K562 (cell line): ENCODE measurements around the gene SFXN3. TPM values are rescaled to one million over a fixed set of nuclear protein-coding genes. Genes with fewer than 3 reads are reported as not detected.

Source experiments
- CHD2 ChIP-seq: IDR thresholded peaks from 2 replicates; pipeline ENCODE4 v1.6.1; 2011; ENCODE audit warnings: low read depth, low read length
- KLF16 ChIP-seq: IDR thresholded peaks from 2 replicates; pipeline ENCODE4 v1.6.1; 2016; ENCODE audit warnings: antibody characterized with exemption
- OTX1 ChIP-seq: fragments of 450-650 bp; formaldehyde crosslinking; IDR thresholded peaks from 2 replicates; pipeline ENCODE4 v1.4.0; 2022; ENCODE audit warnings: mild to moderate bottlenecking
- polyA plus RNA-seq, 8 experiments: library from polyadenylated mRNA; depleted of rRNA in 4 of 8; stranded (reverse) in 5 of 8; unstranded in 3 of 8; fragments of >200 nt; fragmentation: Nextera tagmentation in 2 of 8; fragmentation: Illumina TruSeq in 1 of 8; extraction: Ambion mirVana in 2 of 8; extraction: Trizol in 1 of 8; gene quantifications; 2 replicates each; pipeline versions ENCODE4 v1.2.1 to v1.2.3, GENCODE V29; 2011 to 2014; ENCODE audit warnings: inconsistent platforms in 1 of 8, missing spikeins in 1 of 8
- total RNA-seq, 7 experiments: library from RNA; depleted of rRNA in 6 of 7; stranded (reverse); fragments of >200 nt in 6 of 7; fragmentation: Illumina TruSeq in 2 of 7; extraction: Trizol in 2 of 7; gene quantifications; 2 replicates each; pipeline versions ENCODE4 v1.2.1 to v1.2.3, GENCODE V29; 2011 to 2021; ENCODE audit warnings: low replicate concordance in 1 of 7
- TF ChIP-seq, protein P1 (sequence below): fragments of 200-600 bp; sonication (generic); IDR thresholded peaks from one replicate; pipeline ENCODE4 v1.6.1; 2012; ENCODE audit warnings: mild to moderate bottlenecking, low read depth, low read length, inconsistent platforms
- TF ChIP-seq, protein P2 (sequence below), 3 experiments: IDR thresholded peaks in 2 of 3; conservative IDR thresholded peaks in 1 of 3; 2 replicates each; pipeline ENCODE4 v1.5.1; 2011 to 2012; ENCODE audit warnings: low read length in 3 of 3, mild to moderate bottlenecking in 3 of 3, control low read depth in 2 of 3, improper control_type of control experiment in 1 of 3, inconsistent platforms in 1 of 3, low read depth in 1 of 3, mixed read lengths in 1 of 3, moderate library complexity in 1 of 3; ENCODE audit not compliant: insufficient read depth in 2 of 3
- TF ChIP-seq, protein P3 (sequence below), 2 experiments: fragments of 450-650 bp in 1 of 2; sonication (generic) in 1 of 2; formaldehyde crosslinking in 1 of 2; IDR thresholded peaks in 1 of 2; conservative IDR thresholded peaks in 1 of 2; 2 replicates each; pipeline versions ENCODE4 v1.6.1 to v1.8.1; 2016 to 2023; ENCODE audit warnings: mild to moderate bottlenecking in 2 of 2, moderate library complexity in 2 of 2, inconsistent platforms in 1 of 2, missing genetic modification reagents in 1 of 2

SFXN3 gene
- total and polyA plus RNA-seq, 9 of the 15 experiments (the other 6 are each of a cell fraction or from before 2014, with no cell fraction given) = 0.24 to 4.6 (median 0.86) TPM

GRCh38 chr10:101050208-101051069 is 19.4 kb downstream of the SFXN3 start (continued):
- TF ChIP-seq, protein P1, sequence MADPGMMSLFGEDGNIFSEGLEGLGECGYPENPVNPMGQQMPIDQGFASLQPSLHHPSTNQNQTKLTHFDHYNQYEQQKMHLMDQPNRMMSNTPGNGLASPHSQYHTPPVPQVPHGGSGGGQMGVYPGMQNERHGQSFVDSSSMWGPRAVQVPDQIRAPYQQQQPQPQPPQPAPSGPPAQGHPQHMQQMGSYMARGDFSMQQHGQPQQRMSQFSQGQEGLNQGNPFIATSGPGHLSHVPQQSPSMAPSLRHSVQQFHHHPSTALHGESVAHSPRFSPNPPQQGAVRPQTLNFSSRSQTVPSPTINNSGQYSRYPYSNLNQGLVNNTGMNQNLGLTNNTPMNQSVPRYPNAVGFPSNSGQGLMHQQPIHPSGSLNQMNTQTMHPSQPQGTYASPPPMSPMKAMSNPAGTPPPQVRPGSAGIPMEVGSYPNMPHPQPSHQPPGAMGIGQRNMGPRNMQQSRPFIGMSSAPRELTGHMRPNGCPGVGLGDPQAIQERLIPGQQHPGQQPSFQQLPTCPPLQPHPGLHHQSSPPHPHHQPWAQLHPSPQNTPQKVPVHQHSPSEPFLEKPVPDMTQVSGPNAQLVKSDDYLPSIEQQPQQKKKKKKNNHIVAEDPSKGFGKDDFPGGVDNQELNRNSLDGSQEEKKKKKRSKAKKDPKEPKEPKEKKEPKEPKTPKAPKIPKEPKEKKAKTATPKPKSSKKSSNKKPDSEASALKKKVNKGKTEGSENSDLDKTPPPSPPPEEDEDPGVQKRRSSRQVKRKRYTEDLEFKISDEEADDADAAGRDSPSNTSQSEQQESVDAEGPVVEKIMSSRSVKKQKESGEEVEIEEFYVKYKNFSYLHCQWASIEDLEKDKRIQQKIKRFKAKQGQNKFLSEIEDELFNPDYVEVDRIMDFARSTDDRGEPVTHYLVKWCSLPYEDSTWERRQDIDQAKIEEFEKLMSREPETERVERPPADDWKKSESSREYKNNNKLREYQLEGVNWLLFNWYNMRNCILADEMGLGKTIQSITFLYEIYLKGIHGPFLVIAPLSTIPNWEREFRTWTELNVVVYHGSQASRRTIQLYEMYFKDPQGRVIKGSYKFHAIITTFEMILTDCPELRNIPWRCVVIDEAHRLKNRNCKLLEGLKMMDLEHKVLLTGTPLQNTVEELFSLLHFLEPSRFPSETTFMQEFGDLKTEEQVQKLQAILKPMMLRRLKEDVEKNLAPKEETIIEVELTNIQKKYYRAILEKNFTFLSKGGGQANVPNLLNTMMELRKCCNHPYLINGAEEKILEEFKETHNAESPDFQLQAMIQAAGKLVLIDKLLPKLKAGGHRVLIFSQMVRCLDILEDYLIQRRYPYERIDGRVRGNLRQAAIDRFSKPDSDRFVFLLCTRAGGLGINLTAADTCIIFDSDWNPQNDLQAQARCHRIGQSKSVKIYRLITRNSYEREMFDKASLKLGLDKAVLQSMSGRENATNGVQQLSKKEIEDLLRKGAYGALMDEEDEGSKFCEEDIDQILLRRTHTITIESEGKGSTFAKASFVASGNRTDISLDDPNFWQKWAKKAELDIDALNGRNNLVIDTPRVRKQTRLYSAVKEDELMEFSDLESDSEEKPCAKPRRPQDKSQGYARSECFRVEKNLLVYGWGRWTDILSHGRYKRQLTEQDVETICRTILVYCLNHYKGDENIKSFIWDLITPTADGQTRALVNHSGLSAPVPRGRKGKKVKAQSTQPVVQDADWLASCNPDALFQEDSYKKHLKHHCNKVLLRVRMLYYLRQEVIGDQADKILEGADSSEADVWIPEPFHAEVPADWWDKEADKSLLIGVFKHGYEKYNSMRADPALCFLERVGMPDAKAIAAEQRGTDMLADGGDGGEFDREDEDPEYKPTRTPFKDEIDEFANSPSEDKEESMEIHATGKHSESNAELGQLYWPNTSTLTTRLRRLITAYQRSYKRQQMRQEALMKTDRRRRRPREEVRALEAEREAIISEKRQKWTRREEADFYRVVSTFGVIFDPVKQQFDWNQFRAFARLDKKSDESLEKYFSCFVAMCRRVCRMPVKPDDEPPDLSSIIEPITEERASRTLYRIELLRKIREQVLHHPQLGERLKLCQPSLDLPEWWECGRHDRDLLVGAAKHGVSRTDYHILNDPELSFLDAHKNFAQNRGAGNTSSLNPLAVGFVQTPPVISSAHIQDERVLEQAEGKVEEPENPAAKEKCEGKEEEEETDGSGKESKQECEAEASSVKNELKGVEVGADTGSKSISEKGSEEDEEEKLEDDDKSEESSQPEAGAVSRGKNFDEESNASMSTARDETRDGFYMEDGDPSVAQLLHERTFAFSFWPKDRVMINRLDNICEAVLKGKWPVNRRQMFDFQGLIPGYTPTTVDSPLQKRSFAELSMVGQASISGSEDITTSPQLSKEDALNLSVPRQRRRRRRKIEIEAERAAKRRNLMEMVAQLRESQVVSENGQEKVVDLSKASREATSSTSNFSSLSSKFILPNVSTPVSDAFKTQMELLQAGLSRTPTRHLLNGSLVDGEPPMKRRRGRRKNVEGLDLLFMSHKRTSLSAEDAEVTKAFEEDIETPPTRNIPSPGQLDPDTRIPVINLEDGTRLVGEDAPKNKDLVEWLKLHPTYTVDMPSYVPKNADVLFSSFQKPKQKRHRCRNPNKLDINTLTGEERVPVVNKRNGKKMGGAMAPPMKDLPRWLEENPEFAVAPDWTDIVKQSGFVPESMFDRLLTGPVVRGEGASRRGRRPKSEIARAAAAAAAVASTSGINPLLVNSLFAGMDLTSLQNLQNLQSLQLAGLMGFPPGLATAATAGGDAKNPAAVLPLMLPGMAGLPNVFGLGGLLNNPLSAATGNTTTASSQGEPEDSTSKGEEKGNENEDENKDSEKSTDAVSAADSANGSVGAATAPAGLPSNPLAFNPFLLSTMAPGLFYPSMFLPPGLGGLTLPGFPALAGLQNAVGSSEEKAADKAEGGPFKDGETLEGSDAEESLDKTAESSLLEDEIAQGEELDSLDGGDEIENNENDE = no peak
- TF ChIP-seq OTX1 (CRISPR knock-in tag) (no peak), KLF16 (peak; percentile 30; the same call in 1 of the 2 replicates), CHD2 (no peak)
- TF ChIP-seq, protein P2, sequence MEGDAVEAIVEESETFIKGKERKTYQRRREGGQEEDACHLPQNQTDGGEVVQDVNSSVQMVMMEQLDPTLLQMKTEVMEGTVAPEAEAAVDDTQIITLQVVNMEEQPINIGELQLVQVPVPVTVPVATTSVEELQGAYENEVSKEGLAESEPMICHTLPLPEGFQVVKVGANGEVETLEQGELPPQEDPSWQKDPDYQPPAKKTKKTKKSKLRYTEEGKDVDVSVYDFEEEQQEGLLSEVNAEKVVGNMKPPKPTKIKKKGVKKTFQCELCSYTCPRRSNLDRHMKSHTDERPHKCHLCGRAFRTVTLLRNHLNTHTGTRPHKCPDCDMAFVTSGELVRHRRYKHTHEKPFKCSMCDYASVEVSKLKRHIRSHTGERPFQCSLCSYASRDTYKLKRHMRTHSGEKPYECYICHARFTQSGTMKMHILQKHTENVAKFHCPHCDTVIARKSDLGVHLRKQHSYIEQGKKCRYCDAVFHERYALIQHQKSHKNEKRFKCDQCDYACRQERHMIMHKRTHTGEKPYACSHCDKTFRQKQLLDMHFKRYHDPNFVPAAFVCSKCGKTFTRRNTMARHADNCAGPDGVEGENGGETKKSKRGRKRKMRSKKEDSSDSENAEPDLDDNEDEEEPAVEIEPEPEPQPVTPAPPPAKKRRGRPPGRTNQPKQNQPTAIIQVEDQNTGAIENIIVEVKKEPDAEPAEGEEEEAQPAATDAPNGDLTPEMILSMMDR (IDR thresholded peaks at IDR 0.05 in 2 of 3, conservative IDR thresholded peaks at IDR 0.05 in 1 of 3; ENCODE audit: insufficient read depth in 2 of 3, low read depth in 1 of 3, low read length in 3 of 3) = peak; percentile 71 to 89 (median 80); a peak in 5 of 6 replicates
- TF ChIP-seq, protein P3, sequence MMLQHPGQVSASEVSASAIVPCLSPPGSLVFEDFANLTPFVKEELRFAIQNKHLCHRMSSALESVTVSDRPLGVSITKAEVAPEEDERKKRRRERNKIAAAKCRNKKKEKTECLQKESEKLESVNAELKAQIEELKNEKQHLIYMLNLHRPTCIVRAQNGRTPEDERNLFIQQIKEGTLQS (IDR thresholded peaks at IDR 0.05) = no peak
- TF ChIP-seq, protein P3 (CRISPR knock-in tag; conservative IDR thresholded peaks at IDR 0.05) = no peak
